Ramos (cell line): ENCODE results near the gene SPINK1.

Source experiments
- in situ Hi-C: fragments of 300-500 bp; cut with MboI; formaldehyde crosslinking; loops from one replicate; pipeline ENCODE4 v1.14.3; 2022; ENCODE audit warnings: low sequenced_read_pairs; ENCODE audit not compliant: unreplicated experiment

Gene SPINK1

DNA sequence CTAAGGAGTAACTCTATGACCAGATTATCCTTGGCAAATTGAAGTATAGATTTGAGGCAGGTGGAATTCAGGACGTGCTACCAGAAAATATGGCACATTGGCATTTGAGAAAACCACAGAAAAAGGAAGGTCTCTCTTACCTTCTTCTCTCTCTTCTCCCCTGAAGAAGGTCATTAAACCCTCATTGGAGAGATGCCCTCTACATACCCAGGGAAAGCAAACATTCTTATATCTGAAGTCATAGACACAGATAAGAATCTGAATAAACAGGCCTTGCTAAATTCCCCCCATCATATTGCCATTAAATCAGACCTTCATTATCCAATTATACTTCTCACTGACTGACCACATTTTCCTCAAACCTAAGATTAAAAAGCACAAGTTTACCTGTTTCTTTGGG lies 17.8 kb downstream of the SPINK1 start:
- in situ Hi-C loops: loop anchor here (25.0 kb wide), 1 partner anchor 351 kb away; no protein-coding TSS in a partner anchor

DNA sequence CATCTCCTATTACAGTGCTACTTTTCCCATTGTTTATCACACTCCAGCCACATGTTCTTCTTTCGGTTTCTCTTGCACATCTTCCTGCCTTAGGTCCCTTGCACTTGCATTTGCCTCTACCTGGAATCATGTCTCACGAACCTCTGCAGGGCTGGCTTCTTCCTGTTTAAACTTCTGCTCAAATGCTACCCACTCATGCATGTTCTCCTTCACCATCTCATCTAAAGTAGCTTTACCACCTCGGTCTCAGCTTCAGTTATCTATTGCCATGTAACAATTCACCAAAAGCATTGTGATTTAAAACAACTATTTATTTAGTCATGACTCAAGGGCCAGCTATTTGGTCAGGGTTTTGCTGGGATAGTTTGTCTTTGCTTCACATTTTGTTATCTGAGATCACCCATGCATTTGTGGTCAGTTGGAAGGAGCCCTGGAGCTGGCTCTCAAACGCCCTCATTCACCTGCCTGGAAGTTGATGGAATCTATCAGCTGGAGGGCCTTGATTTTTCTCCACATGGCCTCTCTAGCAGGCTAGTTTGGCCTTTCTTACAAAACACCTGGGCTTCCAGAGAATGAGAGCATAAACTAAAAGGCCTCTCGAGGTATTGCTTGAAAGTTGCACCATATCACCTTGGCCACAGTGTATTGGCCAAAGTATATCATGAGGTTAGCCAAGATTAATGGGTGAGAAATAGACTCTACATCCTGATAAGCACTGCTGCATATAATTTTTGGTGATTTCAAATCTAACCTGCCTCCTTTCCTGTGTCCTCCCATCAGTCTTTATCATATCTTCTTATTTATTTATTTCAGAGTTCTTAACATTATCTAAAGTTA lies 21.4 kb downstream of the SPINK1 start:
- in situ Hi-C loops: loop anchor here (25.0 kb wide), 1 partner anchor 348 kb away; no protein-coding TSS in a partner anchor

DNA sequence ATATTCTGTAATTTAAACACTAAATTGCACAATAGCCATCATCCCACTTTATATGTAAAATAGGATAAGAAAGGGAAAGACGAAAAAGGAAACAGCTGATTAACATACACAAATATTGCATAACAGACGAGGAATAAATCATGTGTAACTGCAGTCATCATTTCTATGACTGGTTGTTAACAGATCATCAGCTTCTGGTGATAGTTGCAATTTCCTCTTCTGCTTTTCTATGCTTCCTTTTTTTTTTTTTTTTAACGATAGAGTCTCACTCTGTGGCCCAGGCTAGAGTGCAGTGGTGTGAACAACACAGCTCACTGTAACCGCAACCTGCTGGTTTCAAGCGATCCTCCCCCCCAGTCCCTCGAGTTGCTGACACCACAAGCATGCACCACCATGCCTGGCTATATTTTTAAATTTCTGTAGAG lies 26.4 kb downstream of the SPINK1 start:
- in situ Hi-C loops: loop anchor here (25.0 kb wide), 1 partner anchor 343 kb away; no protein-coding TSS in a partner anchor

DNA sequence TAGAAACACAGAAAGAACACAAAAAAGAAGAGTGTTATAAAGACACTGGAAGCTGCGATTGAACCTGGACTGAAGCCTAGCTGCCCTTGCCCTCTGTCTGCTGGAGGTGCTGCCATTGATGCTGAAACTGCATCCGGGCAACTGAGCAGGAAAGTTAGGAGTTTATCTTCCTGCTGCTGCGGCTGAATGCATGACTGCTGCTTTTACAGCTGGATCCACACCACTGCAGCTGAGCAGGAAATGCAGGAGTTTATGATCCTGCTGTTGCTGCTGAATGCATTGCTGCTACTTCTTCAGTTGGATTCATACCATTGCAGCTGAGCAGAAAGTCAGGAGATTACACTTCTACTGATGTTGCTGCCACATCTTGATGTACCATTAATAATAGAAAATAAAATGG lies 27.1 kb downstream of the SPINK1 start:
- in situ Hi-C loops: loop anchor here (25.0 kb wide), 1 partner anchor 342 kb away; no protein-coding TSS in a partner anchor

DNA sequence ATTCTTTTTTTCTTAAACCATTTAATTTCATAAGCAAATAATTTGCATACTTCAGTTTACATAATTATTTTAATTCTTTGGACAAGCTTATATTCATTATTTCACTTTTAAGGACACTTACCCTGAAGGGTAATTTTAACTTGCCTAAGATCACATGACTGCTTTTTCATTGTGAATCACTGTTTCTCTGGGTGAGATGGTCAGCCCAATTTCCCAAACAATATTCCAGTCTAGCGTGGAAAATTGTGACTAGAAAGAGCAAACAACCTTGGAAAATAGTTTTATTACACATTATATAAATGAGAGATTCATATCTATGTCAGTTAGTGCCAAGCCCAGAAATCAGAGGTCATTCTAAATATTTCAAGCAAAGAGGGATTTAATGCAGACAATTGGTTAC lies 27.5 kb downstream of the SPINK1 start:
- in situ Hi-C loops: loop anchor here (25.0 kb wide), 1 partner anchor 342 kb away; no protein-coding TSS in a partner anchor

DNA sequence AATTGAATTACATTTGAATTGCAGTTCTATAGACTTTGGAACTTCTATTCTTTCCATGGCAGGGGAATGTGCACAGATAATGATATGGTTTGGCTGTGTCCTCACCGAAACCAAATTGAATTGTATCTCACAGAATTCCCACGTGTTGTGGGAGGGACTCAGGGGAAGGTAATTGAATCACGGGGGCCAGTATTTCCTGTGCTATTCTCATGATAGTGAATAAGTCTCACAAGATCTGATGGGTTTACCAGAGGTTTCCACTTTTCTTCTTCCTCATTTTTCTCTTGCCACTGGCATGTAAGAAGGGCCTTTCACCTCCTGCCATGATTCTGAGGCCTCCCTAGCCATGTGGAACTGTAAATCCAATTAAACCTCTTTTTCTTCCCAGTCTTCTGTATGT lies 28.3 kb downstream of the SPINK1 start:
- in situ Hi-C loops: loop anchor here (25.0 kb wide), 1 partner anchor 341 kb away; no protein-coding TSS in a partner anchor

DNA sequence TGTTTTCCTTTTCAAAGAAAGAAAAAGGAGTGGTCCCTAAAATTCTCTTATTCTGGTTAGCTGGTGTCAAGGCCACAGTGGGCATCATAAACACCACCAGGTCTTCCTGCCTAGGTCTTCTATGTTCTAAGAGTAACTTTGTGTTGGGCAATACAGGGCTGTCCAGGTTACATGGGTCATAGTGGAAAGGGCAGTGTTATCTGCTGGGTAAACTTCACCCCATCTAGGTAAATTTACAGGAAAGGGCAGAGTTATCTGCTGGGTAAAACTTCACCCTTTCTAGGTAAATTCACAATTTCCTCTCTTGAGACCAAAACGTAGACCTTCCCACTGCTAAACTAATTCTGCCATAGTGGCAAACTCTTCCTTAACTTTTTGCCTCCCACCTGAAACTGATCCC lies 30.0 kb downstream of the SPINK1 start:
- in situ Hi-C loops: loop anchor here (25.0 kb wide), 1 partner anchor 339 kb away; no protein-coding TSS in a partner anchor

DNA sequence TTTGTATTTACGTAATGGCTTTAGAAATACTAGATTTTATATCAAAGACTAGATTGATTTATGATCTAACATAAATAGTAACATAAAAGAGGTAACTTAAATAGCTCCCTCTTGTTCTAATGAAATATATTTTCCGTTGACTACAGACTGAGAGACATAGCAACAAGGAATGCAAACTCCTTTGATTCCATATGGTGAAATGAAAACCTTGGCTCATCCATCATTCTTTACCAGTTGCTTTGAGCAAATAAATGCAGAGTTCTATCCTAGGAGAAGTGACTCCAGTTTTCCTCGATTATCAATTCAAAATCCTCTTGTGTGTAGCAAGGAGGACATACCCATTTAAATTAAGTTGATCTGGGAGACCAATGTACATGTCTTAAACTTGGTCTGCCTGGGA lies 31.0 kb downstream of the SPINK1 start:
- in situ Hi-C loops: loop anchor here (25.0 kb wide), 1 partner anchor 338 kb away; no protein-coding TSS in a partner anchor

DNA sequence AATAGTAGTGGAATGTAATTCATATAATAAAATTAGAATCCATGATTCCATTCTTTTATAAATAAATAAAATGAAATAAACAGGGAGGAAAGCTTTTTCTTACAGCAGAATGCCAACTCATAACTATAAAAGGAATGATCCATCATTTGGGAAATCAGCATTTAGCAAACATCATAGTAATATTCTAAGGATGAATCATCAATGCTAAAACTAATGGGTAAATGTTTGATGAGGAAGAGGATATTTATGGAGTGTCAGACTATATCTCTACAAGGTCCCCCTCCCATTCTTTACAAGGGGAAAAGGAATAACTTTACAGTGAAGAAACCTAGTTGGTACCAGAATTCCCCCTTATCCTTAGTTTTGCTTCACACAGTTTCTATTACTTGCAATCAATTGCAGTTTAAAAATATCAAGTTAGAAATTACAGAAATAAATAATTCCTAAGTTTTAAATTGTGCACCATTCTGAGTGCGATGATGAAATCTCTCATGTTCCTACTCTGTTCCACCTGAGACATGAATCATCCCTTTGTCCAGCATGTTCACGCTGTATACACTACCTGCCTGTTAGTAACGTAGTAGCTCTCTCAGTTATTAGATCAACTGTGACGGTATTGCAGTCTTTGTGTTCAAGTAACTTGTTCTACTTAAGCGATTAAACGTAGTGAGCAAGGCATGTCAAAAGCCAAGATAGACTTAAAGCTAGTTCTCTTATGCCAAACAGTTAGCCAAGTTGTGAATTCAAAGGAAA lies 34.7 kb downstream of the SPINK1 start:
- in situ Hi-C loops: no loop called here

DNA sequence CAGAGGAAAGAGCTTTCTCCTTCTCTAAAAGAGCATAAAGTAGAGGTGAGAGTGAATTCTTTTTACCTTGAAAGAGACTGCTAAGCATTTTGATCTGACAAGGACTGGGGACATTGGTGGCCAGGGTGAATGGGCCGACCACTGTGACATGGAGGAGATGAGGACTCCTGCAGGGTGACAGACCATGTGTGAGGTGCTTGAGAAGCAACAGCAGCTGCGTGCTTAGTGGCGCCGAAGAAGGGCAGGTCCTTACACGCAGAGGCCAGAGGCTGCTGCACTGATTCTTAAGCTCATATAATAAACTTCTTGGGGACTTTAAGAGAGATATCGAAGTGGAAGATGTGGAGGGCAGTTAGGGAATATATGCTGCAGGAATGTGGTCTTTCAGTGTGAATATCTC lies 40.3 kb downstream of the SPINK1 start:
- in situ Hi-C loops: no loop called here

DNA sequence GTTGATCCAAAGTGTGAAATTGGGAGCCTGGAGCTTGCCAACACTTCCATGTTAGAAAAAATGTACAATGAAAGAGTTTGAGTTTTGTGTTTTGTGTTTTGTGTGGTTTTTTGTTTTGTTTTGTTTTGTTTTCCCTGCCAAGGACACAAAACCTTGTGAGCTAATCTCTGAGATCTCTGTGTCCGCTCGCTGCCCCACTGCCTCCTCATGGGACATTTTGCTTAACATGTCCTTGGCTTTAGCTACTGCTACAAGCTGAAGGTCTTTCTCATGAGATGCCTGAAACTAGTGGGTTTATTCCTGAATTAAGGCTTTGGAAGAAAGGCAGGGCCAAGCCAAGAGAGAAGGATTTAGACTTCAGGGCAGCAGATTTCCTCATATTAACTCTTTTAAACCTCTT lies 41.7 kb downstream of the SPINK1 start:
- in situ Hi-C loops: no loop called here

DNA sequence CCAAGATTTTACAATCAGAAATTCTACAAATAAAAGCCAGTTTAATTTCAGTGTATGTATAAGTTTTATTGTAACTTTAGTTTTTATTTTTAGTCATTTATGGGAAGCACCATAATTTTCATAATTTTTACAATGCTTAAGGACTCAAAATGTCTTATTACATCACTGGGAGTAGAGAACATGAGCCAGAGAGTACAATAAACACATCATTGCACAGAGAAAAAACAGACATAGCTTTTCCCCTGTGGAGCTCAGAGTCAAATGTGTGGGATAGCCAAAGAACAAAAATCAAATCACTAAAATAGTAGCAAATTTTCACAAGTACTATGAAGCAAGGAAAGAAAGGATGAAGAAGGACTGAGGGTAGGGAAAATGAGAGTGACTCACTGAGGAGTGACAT lies 43.4 kb downstream of the SPINK1 start:
- in situ Hi-C loops: no loop called here

DNA sequence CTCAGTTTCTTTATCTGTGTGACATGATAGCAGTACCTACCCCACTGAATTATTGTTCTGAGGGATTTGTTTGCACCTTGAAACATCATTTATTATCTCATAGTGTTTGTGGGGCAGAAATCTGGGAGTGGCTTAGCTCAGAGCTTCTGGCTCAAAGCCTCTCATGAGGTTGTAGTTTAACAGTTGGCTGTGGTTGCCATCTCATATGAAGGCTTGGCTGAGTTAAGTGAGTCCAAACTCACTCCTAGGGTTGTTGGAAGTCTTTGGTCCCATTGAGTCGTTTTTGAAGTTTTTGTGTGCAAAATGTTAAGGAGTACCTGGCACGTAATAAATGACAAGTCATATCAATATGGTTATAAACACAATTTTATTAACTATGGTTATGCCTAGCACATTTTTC lies 45.3 kb downstream of the SPINK1 start:
- in situ Hi-C loops: no loop called here

DNA sequence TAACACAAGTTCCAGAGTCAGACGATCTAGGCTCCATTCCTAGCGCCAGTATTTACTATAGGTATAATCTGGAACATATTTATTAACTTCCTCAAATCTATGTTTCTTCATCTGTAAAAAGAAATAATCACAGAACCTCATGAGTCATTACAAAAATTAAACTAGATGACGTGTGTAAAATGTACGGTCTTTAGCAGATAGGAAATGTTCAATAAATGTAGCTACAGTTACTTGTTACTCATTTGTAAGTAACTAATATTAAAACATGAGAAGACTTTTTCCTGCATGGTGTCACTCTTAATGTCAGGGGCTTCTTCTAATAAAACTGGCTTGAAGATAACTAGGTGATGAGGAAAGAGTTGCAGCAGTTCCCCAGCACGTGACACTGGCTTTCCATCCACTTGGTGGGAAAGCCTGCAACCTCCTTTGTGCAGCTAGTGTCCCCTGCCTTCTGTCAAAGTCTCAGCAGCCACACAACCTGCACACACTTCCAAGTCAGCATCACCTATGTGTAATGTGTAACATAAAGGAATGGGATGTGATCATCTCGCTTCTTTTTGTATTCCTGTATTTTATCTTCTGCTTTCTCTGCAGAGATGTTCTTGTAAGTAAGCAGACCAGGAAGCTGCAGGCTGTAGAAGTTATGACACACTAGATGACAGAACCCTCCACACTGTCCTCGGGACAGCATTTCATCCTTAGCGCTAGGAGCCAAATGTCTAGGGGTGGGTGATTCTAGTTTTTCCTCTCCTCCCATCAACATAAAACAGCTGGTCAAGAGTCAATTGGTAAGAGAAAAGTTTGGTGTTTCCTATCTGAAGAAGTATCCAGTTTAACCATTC lies 47.1 kb downstream of the SPINK1 start:
- in situ Hi-C loops: no loop called here

DNA sequence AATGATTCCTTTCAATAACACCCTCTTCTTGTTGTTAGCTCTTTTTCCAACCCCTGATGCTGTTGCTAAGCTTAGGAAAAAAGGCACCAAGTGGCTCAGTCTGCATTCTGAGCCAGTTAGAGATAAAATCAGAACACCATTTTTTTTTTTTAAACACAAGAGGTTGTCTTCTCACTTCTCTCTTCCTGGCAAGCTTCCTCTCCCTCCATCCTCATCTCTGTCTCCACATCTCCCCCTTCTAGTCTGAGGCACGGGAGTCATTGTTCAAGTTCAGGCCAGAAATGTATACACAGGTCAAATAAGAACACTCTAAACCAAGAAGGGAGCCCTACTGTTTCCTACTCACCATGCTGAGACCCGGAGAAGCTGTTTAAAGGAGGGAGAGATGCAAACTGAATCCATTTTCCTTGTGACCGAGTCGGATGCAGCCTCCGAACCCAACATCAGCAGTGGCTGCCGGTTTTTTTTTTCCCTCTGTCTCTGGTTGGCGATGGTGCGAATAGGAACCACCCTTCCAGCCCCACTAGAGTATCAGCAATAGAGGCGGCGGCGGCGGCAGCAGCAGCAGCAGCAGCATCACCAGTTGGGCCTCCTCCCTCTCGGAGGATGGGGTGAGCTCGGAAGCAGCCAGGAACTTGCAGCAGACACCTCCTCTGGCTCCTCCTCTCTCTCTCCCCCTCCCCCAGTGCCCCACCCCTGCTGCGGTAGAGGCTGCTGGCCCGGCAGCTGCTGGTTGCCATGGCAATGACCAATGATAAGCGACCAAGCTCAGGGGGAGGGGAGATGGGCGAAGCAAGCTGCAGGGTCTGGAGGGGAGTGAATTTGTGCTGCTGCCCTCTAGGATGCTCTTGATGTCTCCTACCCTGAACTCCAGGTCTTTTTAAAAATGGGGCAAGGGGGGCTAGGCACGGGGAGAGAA lies 49.1 kb downstream of the SPINK1 start, which contains the start of gene JAKMIP2:
TSS of gene JAKMIP2 (minus strand) at position 619 of the 919 bp plus-strand sequence. CDS start 110,922 bp downstream, outside the sequence.
- in situ Hi-C loops: no loop called here

DNA sequence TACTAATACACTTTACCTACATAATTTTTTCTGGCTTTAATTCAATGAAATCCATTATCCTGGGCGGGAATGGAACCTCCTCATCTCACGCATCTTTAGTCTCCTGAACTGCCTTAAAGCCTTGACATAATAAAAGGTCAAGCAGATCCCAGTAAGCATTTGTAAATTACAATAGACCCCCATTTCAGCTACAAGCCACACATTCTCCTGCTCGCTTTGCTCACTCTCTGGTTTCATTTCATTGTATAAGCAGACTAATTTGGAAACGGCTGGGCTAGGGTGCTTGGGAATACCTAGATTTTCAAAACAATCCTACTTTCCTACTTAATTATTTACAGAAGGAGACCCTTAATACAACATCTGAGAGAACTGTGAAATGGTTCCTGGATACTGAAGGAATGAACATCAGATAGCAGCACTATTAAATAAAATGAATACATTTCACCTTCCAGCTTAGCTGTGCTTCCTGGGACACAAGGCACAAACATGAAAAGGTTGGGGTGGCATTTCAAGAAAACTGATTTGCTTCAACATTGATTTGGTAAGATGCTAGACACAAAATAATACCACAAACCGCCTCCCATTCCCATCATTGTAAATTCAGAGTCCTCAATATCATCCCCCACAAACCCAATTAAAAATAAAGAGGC lies 50.4 kb downstream of the SPINK1 start:
- in situ Hi-C loops: no loop called here

DNA sequence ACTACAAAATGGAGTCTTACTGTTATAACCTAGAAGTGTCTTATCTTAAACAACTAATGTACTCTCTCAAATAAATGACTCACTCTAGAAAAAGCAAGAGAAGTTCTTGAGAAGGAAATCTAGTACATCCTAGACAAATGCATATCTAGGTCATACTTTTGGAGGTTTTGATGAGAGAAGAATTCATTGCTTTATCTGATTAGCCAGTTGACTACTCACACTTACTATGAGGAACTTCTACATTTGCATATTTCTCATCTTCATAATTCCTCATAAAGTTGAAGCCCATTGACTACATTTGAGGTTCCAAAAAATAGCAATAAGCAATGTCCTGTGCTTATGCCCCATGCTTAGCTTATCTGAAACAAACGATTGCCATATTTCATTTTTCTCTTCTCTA lies 51.8 kb downstream of the SPINK1 start:
- in situ Hi-C loops: no loop called here

DNA sequence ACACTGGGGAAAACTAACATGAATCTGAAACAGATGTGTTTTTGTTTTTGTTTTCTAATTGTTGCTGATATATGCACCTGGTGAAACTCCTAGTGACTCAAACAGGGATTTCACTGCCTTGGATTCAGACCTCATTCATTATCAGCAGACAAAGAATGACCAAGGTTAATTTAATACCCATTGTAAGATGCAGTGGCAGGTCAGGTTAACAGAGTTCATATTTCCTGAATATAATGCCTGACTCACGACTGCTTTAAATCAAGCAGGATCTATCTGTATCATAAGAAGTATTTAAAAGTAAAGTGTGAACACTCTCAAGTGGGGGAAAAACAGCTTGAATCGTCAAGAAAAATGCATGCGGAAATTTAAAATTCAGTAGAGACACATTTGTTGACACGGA lies 54.5 kb downstream of the SPINK1 start:
- in situ Hi-C loops: no loop called here
